SHP77 treated with DMSO at 0.1 percent for 48 hours (cell line): Measurements from ENCODE around the gene PNPLA7.
"Not testable (repeated sequence)": the region's sequence is repeated elsewhere in the genome, so short reads cannot be mapped to it uniquely, and the experiment has no call there.

Experiments used
- DNase-seq: peaks from one replicate; lab custom pipeline; 2025; lab: John Stamatoyannopoulos, UW

The PNPLA7 gene

DNA sequence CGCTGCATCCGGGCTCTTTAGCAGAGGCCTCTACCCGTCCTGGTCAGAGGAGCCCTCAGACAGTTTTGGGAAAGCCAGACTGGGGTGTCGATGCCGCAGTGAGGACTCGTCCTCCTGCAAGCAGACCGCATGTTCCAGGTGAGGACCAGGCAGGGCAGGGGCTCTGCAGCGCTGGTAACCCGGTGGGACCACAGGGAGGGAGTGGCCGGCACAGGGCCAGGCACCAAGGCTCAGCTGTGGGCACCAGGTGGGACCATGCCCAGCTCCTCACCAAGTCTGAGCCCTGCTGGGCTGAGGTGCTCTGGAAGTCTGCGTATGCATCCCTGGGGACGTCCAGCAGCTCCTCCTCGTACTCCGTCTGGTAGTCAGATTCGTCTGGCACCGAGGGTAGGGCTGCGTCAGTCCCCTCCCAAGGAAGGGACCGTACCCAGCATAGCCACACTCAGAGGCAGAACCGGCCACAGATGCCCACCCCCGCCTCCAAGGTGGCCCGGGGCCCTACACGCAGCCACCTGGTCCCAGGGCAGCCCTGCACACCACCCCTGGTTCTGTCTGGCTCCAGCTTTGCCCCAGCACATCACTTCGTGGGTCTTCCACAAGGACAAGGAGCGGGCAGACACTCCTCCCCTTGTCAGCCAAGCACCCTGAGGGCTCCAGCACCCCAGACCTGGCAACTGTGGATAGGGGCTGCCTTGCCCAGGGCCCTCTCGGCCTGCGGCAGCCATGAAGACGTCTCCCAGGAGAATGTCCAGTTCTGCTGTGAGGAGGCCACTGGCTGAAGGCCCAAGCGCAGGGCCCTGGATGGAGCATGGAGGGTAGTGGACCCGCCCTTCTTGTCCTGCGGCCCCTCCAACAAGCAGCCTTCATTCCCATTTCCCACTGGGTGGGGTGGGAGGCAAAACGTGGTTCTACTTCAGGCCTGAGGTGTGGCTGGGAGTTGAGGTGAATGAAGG lies 89.6 kb downstream of the PNPLA7 start:
- no peak for DNase-seq

GRCh38 chr9:137459601-137460362 lies 90.4 kb downstream of the PNPLA7 start:
- DNase-seq = no peak

GRCh38 chr9:137459152-137459600 lies 91.0 kb downstream of the PNPLA7 start, which contains the start of gene NSMF:
TSS of gene NSMF (minus strand) at chr9:137459334. CDS start at chr9:137459102, 232 bp downstream.
- peak; percentile 58 for DNase-seq

DNA sequence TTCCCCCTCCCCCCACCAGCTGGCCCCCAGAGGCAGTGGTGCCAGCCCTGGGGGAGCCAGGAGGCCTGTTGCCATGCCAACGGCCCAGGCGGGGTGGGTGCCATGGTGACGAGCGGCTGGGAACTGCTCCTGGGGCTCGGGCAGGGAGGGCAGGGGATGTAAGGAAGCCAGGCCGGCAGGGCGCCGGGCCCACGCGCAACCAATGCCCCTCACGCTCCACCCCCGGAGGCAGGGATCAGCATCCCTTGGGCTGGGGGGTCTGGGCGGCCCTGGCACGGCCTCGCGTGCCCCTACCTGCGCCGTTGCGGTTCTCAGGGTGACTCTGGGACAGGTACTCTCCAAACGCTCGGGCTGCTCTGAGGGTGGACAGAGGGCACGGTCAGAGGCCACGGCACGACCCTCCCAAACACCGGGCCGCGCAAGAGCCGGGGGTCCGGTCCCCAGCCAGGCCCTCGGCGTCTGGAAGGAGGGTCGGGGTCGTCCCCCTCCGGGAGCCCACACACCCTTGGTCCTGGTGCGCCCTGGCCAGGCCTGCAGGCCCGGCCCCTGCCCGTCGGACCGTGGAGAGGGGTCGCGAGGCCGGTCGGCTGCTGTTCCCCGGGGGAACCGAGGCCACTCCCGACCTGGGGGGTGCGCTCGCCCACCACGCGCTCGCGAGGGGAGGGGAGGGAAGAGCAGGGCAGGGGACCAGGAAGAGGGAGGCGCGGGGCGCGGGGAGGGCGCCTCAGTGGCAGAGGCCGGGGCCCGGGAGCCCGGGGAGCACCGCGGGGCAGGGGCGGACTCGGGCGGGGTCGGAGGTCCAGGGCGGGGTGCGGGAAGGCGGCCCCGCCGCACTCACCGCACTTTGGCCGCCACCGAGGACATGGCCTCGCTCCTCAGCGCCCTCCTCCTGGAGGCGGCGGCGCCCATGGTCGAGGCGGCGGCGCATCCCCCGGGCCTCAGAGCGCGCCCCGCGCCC lies 91.7 kb downstream of the PNPLA7 start:
- no peak for DNase-seq

GRCh38 chr9:137457406-137458193 lies 92.6 kb downstream of the PNPLA7 start:
- no peak for DNase-seq

DNA sequence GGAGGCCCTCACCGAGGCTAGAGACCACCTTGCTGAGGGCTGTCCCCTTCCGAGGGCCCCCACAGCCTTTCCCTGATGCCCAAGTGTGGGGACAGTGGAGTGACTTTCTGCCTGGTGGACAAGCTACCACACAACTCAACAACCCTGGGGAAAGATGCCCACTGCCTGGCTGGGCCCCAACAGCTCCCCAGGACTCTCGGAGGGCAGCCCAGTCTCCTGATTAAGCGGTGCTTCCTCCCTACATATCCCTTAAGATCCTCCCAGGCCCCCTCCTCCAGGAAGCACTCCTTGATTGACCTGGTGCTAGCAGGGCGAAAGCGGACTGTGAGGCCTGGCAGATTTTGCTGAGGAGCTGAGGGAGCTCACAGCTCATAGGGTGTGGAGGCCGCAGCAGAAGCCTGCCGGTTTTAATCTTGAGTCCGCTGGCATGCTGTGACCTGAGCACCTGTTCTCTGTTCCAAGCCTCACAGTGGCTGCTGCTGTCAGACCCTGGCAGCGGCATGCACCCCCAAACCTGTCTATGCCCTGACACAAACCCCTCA lies 93.3 kb downstream of the PNPLA7 start:
- no peak for DNase-seq

DNA sequence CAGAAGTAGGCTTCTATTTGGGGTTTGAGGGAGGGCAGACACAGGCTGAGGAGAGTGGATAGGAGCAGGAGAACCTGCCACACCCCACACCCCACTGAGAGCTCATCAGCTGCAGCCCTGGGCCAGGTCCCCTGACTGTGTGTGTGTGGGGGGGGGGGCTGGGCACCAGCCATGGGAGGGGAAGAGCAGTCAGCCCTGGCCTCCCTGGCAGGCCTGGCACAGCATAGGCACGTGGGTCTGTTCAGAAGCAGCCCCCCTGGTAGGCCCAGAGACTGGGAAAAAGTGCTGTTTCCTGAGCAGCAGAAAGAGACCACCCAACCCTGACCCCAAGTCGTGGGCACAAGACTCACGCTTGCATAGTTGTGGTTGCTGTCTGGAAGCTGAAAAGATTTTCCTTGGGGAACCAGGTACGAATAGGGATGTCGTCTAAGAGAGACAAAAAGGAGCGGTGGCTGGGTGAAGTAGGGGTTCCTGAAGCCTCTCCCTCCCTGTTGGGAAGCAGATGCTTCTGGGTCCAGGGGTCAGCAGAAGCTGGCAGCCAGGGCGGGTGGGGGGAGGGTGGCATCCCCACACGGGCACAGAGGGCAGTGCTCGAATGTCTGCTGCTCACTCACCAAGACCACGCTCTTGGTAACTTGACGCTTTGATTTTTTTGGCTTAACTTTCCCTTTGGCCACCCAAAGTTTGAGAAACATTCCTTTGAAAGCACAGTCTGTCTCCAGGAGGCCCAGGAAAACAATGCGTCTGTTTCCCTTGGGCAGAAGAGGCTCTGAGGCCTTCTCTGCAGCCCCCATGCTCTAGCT lies 93.9 kb downstream of the PNPLA7 start:
- DNase-seq = no peak

DNA sequence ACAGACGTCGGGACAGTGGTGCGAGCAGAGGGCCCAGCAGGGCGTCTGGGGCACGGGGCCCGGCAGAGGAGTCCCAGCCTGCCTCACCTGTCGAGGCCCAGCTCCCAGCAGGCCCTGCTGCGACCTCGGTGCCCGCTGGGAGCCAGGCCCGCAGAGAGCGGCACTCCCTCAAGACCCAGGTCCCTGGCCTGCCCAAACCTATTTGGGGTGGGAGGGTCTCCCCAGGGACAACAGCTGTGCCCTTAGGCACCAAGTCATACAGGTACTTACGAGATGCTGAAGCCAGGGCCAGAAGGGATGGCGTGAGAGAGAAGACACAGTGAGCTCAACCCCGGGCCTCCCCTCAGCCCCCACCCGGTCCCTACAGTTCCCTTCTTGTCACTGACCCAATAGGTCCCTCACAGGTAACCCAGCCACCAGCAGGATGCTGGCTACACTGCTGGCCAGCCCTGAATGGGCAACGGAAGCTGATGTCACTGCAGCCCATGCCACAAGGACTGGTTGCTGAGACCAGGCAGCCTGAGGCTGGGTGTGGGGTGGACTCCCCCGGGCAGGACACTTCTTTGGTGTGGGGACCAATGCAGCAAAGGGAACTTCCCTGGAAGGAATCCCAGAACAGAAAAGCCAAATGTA lies 94.7 kb downstream of the PNPLA7 start:
- DNase-seq = no peak

DNA sequence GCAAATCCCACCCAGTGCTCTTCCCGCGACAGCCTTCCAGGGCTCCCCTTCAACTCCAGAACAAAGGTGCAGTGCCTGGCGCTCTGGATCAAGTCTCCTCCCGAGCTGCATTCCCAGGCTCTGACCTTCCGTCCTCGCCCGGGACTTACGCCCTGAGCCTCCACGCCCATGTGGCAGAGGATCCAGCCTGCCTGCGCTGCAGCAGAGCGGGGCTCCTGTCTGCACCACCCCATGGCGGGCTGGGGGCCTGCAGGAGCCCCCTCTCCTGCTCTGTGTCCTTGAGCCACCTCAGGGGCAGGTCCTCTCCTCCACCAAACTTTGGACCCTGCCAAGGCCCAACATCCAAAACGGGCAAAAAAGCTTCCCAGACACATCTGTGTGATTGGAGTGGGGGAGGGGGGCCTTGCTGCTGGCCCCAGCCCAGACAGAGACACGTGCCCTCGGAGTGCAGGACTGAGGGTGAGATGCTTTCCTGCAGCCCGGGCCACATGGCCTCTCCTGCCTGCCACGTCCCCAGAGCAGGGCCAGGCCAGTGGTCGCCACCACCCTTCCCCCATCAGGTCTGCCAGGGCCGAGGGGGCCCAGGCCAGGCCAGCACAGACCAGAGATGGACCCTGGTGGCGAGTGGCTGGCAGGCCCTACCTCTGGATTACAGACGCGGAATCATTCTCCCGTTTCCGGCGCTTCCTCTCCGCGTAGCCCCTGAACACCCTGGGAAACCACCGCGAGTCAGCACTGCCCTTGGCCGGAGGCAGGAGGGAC lies 95.4 kb downstream of the PNPLA7 start:
- DNase-seq = no peak

GRCh38 chr9:137454145-137454596 lies 96.0 kb downstream of the PNPLA7 start:
- no peak for DNase-seq

- DNase-seq = no peak
Measured at GRCh38 chr9:137453643-137454081, 96.5 kb downstream of the PNPLA7 start.

DNA sequence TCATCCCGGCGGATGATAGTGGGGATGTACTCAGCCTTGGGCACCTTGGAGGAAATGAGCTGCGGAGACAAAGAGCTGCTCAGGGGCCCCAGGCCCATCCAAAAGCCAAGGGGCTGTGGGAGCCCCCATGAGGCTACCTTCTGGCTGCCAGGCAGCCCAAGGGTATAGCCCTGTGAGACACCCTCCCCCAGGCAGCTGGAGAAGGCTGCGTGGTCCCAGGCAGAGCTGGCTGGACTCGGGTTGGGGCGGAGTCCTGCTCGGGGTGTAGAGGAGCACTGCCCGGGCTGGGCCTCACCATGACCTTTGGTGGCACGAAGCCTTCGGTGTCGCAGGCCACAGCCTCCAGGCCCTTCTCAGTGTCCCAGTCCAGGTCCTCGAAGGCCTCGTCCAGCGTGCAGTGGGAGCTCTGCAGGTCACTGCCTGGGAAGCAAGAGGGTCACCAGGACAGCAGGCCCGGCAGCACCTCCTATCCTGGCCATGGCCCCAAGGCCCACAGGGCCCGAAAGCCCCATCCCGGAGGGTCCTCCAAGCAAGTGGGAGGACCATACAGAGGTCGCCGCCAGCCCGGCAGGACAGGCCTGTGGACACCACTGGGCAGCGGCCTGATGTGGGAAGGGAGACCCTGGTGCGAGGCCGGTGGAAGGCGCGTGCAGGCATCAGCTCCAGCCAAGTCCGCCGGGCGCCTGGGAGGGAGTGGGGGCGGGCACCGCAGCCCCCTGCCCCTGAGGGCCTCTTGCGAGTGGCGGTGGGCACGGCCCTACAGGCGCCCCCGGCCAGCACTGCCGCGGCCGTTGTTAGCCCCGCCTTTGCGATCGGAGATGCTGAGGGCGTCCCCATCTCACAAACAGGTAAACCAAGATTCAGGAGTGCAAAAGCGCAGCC lies 97.2 kb downstream of the PNPLA7 start:
- no peak for DNase-seq

DNA sequence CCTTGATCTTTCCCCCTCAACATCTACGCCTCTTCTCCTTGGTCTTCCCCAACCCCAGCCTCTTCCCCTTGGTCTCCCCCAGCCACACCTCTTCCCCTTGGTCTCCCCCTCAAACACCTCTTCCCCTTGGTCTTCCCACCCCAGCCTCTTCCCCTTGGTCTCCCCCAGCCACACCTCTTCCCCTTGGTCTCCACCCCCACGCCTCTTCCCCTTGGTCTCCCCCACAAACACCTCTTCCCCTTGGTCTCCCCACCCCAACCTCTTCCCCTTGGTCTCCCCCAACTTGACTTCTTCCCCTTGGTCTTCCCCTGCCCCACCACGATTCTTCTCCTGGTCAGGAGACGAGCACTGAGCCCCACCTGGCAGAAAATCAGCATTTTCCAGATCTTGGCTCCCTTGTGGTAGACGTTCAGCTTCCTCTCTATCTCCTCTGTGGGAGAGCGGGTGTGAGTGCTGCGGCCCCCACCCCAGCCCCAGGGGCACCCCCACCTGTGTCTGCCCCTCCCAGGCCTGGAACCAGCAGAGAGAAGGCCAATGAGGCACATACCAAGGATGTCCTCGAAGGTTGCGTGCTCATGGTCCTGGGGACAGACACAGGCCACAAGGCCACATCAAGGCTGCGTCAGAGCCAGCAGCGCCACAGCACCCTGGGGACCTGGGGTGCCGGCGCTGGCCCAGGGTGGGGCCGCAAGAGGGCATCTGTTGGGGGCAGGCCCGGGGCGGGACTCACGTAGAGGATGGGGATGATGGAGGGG lies 98.0 kb downstream of the PNPLA7 start:
- DNase-seq = no peak

DNA sequence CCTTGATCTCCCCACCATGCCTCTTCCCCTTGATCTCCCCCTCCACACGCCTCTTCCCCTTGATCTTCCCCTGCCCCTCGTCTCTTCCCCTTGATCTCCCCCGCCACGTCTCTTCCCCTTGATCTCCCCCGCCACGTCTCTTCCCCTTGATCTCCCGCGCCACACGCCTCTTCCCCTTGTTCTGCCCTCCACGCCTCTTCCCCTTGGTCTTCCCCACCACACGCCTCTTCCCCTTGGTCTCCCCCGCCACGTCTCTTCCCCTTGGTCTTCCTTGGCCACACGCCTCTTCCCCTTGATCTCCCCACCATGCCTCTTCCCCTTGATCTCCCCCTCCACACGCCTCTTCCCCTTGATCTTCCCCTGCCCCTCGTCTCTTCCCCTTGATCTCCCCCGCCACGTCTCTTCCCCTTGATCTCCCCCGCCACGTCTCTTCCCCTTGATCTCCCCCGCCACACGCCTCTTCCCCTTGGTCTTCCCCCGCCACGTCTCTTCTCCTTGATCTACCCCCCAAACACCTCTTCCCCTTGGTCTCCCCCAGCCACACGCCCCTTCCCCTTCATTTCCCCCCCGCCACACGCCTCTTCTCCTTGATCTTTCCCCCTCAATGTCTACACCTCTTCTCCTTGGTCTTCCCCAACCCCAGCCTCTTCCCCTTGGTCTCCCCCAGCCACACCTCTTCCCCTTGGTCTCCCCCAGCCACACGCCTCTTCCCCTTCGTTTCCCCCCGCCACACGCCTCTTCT lies 98.8 kb downstream of the PNPLA7 start:
- not testable (repeated sequence) for DNase-seq

DNA sequence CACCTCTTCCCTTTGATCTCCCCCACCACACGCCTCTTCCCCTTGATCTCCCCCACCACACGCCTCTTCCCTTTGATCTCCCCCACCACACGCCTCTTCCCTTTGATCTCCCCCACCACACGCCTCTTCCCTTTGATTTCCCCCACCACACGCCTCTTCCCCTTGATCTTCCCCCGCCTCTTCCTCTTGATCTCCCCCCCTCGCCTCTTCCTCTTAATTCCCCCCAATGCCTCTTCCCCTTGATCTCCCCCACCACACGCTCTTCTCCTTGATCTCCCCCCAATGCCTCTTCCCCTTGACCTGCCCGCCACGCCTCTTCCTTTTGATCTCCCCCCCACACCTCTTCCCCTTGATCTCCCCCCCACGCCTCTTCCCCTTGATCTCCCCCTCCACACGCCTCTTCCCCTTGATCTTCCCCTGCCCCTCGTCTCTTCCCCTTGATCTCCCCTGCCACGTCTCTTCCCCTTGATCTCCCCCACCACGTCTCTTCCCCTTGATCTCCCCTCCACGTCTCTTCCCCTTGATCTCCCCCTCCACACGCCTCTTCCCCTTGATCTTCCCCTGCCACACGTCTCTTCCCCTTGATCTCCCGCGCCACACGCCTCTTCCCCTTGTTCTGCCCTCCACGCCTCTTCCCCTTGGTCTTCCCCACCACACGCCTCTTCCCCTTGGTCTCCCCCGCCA lies 99.5 kb downstream of the PNPLA7 start:
- DNase-seq = not testable (repeated sequence)
